Regular cardiac myocyte (primary cell): ENCODE results near the gene DUSP28. TPM values are rescaled to one million over a fixed set of nuclear protein-coding genes. Genes with fewer than 3 reads are reported as not detected.

Experiments
- total RNA-seq: library from RNA; depleted of rRNA; stranded (reverse); fragments of >200 nt; gene quantifications from 2 replicates; pipeline ENCODE4 v1.2.3, GENCODE V29; 2014

Gene DUSP28
- 2.3 and 3.7 TPM in 2 replicates for total RNA-seq

GRCh38 chr2:240560084-240560479, at the start of gene DUSP28:
Gene DUSP28 (plus strand): TSS chr2:240560357. CDS start chr2:240560685, 328 bp downstream.

GRCh38 chr2:240557808-240558207, 2.3 kb upstream of the DUSP28 start, which contains the start of gene ANKMY1:
Gene ANKMY1 (minus strand): TSS chr2:240557988. CDS start chr2:240557335, 653 bp downstream.

GRCh38 chr2:240567872-240568677, 7.9 kb downstream of the DUSP28 start, which contains the start of gene RNPEPL1:
Gene RNPEPL1 (plus strand): TSS chr2:240568484. CDS start chr2:240568587, 103 bp downstream.

GRCh38 chr2:240586198-240586918, 26.2 kb downstream of the DUSP28 start, which contains the start of gene CAPN10:
Gene CAPN10 (plus strand): TSS chr2:240586734. CDS start chr2:240586912, 178 bp downstream.

Other genes with a start within 250 kb of the DUSP28 start
- gene GPC1, start 124.7 kb upstream of the DUSP28 start, total RNA-seq, result 42.9 and 55.0 TPM in 2 replicates
- 5.8 and 9.3 TPM in 2 replicates for gene ANKMY1, start 2.4 kb upstream of the DUSP28 start, total RNA-seq
- 5.4 and 7.7 TPM in 2 replicates for gene RNPEPL1, start 8.1 kb downstream of the DUSP28 start, total RNA-seq
- 20.1 and 20.9 TPM in 2 replicates for gene CAPN10, start 26.4 kb downstream of the DUSP28 start, total RNA-seq
- 0.19 and 0.85 TPM in 2 replicates for gene GPR35, start 65.1 kb downstream of the DUSP28 start, total RNA-seq
- gene AQP12B, start 122.5 kb downstream of the DUSP28 start, total RNA-seq, result not detected in 2 replicates
- gene AQP12A, start 131.5 kb downstream of the DUSP28 start, total RNA-seq, result not detected in 2 replicates